Endothelial cell of umbilical vein (primary cell): ENCODE results near the gene ANKRD13B. TPM values are rescaled to one million over a fixed set of nuclear protein-coding genes. Genes with fewer than 3 reads are reported as not detected.

Experiments used
- BruUV-seq: library from RNA; stranded (reverse); fragments of 400-500 nt; replicated peaks from 2 replicates; lab custom pipeline; 2021; lab: Mats Ljungman, UMichigan
- CTCF ChIA-PET: fragments of 300-600, 350-600 bp; sonication (Branson Sonifier 250); formaldehyde crosslinking; loops from one replicate; lab custom pipeline; 2021; ENCODE audit warnings: antibody characterized with exemption, inconsistent platforms; lab: Charles Lee
- POLR2A ChIA-PET: fragments of 300-600, 350-600 bp; sonication (Branson Sonifier 250); formaldehyde crosslinking; loops from one replicate; lab custom pipeline; 2021; ENCODE audit warnings: antibody characterized with exemption, inconsistent platforms; lab: Charles Lee
- DNase-seq: peaks from one replicate; pipeline ENCODE4 v3.0.0-alpha.2; 2011; ENCODE audit warnings: low read depth, low spot score
- FAIRE-seq: peaks from 2 replicates; lab custom pipeline; 2011; peaks lifted over from hg19 to GRCh38; lab: Jason Lieb, UNC
- H2AFZ ChIP-seq: 2 replicates; pipeline ENCODE4 v1.6.0; 2012; ENCODE audit warnings: low read depth, low read length, control low read depth, inconsistent platforms
- H3K27ac ChIP-seq: 2 replicates; pipeline ENCODE4 v1.5.1; 2011; ENCODE audit warnings: low read depth, mild to moderate bottlenecking, control low read depth, low read length, moderate library complexity; ENCODE audit not compliant: insufficient read depth
- H3K27me3 ChIP-seq, 2 experiments: 2 replicates each; pipeline versions ENCODE4 v1.6.0 to v1.6.1; 2011; ENCODE audit warnings: low read length in 2 of 2, mixed read lengths in 1 of 2; ENCODE audit not compliant: control insufficient read depth in 2 of 2, insufficient read depth in 2 of 2
- H3K36me3 ChIP-seq, 2 experiments: 2 replicates in 1 of 2; 3 replicates in 1 of 2; pipeline ENCODE4 v1.5.1; 2011; ENCODE audit warnings: low read length in 2 of 2, mild to moderate bottlenecking in 1 of 2, moderate library complexity in 1 of 2; ENCODE audit not compliant: control insufficient read depth in 2 of 2, insufficient read depth in 2 of 2; ENCODE audit errors: extremely low read depth in 1 of 2
- H3K4me1 ChIP-seq: 3 replicates; pipeline ENCODE4 v1.5.1; 2011; ENCODE audit warnings: mild to moderate bottlenecking, low read length; ENCODE audit not compliant: control insufficient read depth, insufficient read depth; ENCODE audit errors: extremely low read depth
- H3K4me2 ChIP-seq: 2 replicates; pipeline ENCODE4 v1.6.1; 2011; ENCODE audit warnings: low read length, control low read depth, mixed read lengths; ENCODE audit not compliant: insufficient read depth
- H3K4me3 ChIP-seq, 3 experiments: fragments of 200-600 bp in 1 of 3; sonication (generic), shearing (Covaris generic) in 1 of 3; replicated peaks in 1 of 3; 2 replicates each; pipeline ENCODE4 v1.5.1; 2011 to 2016; ENCODE audit warnings: control low read depth in 3 of 3, low read length in 3 of 3, mild to moderate bottlenecking in 2 of 3, inconsistent platforms in 1 of 3, low read depth in 1 of 3, moderate library complexity in 1 of 3; ENCODE audit not compliant: insufficient read depth in 1 of 3
- H3K79me2 ChIP-seq: 2 replicates; pipeline ENCODE4 v1.6.0; 2012; ENCODE audit warnings: low read length, inconsistent platforms; ENCODE audit not compliant: control insufficient read depth, insufficient read depth
- H3K9ac ChIP-seq: replicated peaks from 2 replicates; pipeline ENCODE3; 2011; ENCODE audit warnings: low read length, control low read depth; ENCODE audit not compliant: insufficient read depth; ENCODE audit errors: extremely low read depth
- H3K9me1 ChIP-seq: replicated peaks from 3 replicates; pipeline ENCODE4 v1.6.0; 2011; ENCODE audit warnings: mild to moderate bottlenecking, low read length; ENCODE audit not compliant: control insufficient read depth, insufficient read depth; ENCODE audit errors: extremely low read depth
- H3K9me3 ChIP-seq: replicated peaks from 2 replicates; pipeline ENCODE4 v1.5.1; 2012; ENCODE audit warnings: low read length, inconsistent platforms; ENCODE audit not compliant: control insufficient read depth, insufficient read depth
- H4K20me1 ChIP-seq: replicated peaks from 2 replicates; pipeline ENCODE3; 2011; ENCODE audit warnings: mild to moderate bottlenecking, low read length; ENCODE audit not compliant: control insufficient read depth, insufficient read depth; ENCODE audit errors: extremely low read depth
- EZH2 ChIP-seq: IDR thresholded peaks from 2 replicates; pipeline ENCODE4 v1.6.1; 2012; ENCODE audit warnings: borderline replicate concordance, low read depth, mild to moderate bottlenecking, moderate library complexity, low read length, inconsistent platforms; ENCODE audit not compliant: severe bottlenecking
- FOS ChIP-seq: IDR thresholded peaks from 2 replicates; pipeline ENCODE4 v1.6.1; 2011; ENCODE audit warnings: mild to moderate bottlenecking, low read length, moderate library complexity, borderline replicate concordance; ENCODE audit not compliant: insufficient read depth
- GATA2 ChIP-seq: IDR thresholded peaks from 2 replicates; pipeline ENCODE4 v1.7.0; 2011; ENCODE audit warnings: low read depth, mild to moderate bottlenecking, moderate library complexity, mixed read lengths, low read length; ENCODE audit not compliant: insufficient read length, insufficient read depth
- JUN ChIP-seq: IDR thresholded peaks from 2 replicates; pipeline ENCODE4 v1.6.1; 2011; ENCODE audit warnings: borderline replicate concordance, low read depth; ENCODE audit not compliant: insufficient read length, insufficient read depth
- MAX ChIP-seq: IDR thresholded peaks from 2 replicates; pipeline ENCODE4 v1.6.1; 2011; ENCODE audit not compliant: insufficient read depth, insufficient read length
- MYC ChIP-seq: IDR thresholded peaks from one replicate; pipeline ENCODE4 v1.6.1; 2011; ENCODE audit warnings: mild to moderate bottlenecking, low read depth, low read length
- POLR2A ChIP-seq: IDR thresholded peaks from 2 replicates; pipeline ENCODE4 v1.6.1; 2012; ENCODE audit warnings: low read depth, mild to moderate bottlenecking, control low read depth, low read length
- POLR2AphosphoS5 ChIP-seq: IDR thresholded peaks from 2 replicates; pipeline ENCODE4 v1.6.1; 2012; ENCODE audit warnings: low read depth, mild to moderate bottlenecking, control low read depth, low read length, moderate library complexity; ENCODE audit not compliant: insufficient read depth
- dilution Hi-C: fragments of 300-500 bp; cut with MboI; formaldehyde crosslinking; loops from one replicate; pipeline ENCODE4 v1.15.0; 2019; ENCODE audit warnings: low sequenced_read_pairs; ENCODE audit not compliant: extremely low pct_ligation_motif_present
- intact Hi-C: fragments of 100-400 bp; cut with micrococcal nuclease; formaldehyde crosslinking; loops from one replicate; pipeline ENCODE4 v1.10.0; 2022
- polyA plus RNA-seq, 4 experiments: library from polyadenylated mRNA; depleted of rRNA in 3 of 4; stranded (reverse) in 3 of 4; unstranded in 1 of 4; fragments of >200 nt; gene quantifications; 2 replicates each; pipeline versions ENCODE4 v1.2.1 to v1.2.3, GENCODE V29; 2011 to 2012; ENCODE audit warnings: missing spikeins in 1 of 4
- total RNA-seq: library from RNA; stranded (reverse); gene quantifications from 2 replicates; pipeline ENCODE4 v1.2.3, GENCODE V29; 2021
- TF ChIP-seq, protein P1 (sequence below), 2 donors: IDR thresholded peaks; 1 replicate in 1 of 2; 2 replicates in 1 of 2; pipeline ENCODE4 v1.5.1; 2011; ENCODE audit warnings: low read length in 2 of 2, mild to moderate bottlenecking in 2 of 2, moderate library complexity in 2 of 2, control low read depth in 1 of 2, inconsistent platforms in 1 of 2, low read depth in 1 of 2; ENCODE audit not compliant: insufficient read depth in 1 of 2; ENCODE audit errors: extremely low read depth in 1 of 2

ANKRD13B gene
- total and polyA plus RNA-seq, 2 donors (not counting 3 experiments of a cell fraction or from before 2014, with no cell fraction given) = 21.1 to 23.2 TPM

- TF ChIP-seq POLR2A (no peak), POLR2AphosphoS5 (no peak), GATA2 (no peak), MAX (no peak), EZH2 (no peak), JUN (no peak), FOS (no peak), MYC (no peak)
- TF ChIP-seq, protein P1, sequence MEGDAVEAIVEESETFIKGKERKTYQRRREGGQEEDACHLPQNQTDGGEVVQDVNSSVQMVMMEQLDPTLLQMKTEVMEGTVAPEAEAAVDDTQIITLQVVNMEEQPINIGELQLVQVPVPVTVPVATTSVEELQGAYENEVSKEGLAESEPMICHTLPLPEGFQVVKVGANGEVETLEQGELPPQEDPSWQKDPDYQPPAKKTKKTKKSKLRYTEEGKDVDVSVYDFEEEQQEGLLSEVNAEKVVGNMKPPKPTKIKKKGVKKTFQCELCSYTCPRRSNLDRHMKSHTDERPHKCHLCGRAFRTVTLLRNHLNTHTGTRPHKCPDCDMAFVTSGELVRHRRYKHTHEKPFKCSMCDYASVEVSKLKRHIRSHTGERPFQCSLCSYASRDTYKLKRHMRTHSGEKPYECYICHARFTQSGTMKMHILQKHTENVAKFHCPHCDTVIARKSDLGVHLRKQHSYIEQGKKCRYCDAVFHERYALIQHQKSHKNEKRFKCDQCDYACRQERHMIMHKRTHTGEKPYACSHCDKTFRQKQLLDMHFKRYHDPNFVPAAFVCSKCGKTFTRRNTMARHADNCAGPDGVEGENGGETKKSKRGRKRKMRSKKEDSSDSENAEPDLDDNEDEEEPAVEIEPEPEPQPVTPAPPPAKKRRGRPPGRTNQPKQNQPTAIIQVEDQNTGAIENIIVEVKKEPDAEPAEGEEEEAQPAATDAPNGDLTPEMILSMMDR (IDR thresholded peaks at IDR 0.05; ENCODE audit: extremely low read depth in 1 of 2, insufficient read depth in 1 of 2, low read depth in 1 of 2, low read length in 2 of 2) = no peak
- H2AFZ ChIP-seq = no peak overlapping the region
- H3K79me2 ChIP-seq = no peaks in the 10 kb centered on the region
- no TSS peak for BruUV-seq
- peaks cover 16% of the 10 kb centered on the region for H3K4me1 ChIP-seq
- H3K4me3 ChIP-seq = no peak overlapping the region
- no peaks in the 10 kb centered on the region for H3K9me1 ChIP-seq
- intact Hi-C loops = no loop called here
- FAIRE-seq = no peak
- no peaks in the 10 kb centered on the region for H3K27me3 ChIP-seq
- DNase-seq = no peak
- ChIA-PET CTCF (no interaction called here), POLR2A (no interaction called here)
- H3K4me2 ChIP-seq = no peak overlapping the region
- peaks cover 1 to 6% of the 10 kb centered on the region in 2 experiments for H3K36me3 ChIP-seq
- dilution Hi-C loops = no loop called here
- H3K9me3 ChIP-seq = no peaks in the 10 kb centered on the region
- H3K9ac ChIP-seq = no peak overlapping the region
- no peak overlapping the region for H3K27ac ChIP-seq
- H4K20me1 ChIP-seq = no peaks in the 10 kb centered on the region
Measured at GRCh38 chr17:29648005-29648404, 55.1 kb downstream of the ANKRD13B start.
